ENCODE data around the gene PFKM. TPM values are rescaled to one million over a fixed set of nuclear protein-coding genes. Genes with fewer than 3 reads are reported as not detected.

The PFKM gene
- total RNA-seq, 3 donors from 2014 or later: 19.0 to 40.0 (median 31.8) TPM

DNA sequence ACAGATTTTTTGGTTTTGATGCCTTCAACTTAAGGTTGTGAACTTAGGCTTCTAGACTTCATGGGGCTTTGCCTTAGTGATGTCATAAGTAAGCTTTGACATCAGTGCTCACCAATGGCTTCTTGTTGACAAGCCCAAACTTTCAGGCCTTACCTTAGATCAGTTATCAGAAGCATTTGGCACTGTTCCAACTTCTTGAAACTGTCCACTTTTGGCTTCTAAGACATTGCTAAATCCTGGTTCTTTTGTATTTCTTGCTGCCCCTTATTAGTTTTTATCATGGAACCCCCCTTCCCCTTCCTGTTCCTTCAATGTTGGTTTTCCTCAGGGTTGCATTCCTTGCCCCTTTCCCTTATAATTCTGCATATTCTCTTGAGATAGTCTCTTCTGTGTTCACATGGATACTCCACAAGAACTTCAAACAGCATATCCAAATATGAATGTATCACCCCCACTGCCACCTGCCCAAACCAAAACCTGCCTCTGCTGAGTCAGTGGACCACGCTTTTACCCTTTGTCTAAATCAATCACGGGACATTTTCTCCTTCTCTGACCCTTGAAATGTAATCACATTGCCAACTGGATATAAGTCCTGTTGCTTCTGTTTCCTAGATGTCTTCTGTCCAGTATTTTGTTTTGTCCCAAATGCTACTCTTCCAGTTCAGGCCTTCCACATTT, 7.9 kb downstream of the PFKM start:
- Histone ChIP-seq H3K9me3 (no peaks in the 10 kb centered on the region), H3K4me1 (no peaks in the 10 kb centered on the region), H3K27ac (no peak overlapping the region), H3K36me3 (no peaks in the 10 kb centered on the region), H3K27me3 (no peaks in the 10 kb centered on the region), H3K4me3 (no peak overlapping the region)
- intact Hi-C loops (cut with DNase I; ENCODE audit: low total_unique reads): no loop called here
- DNase-seq (ENCODE audit: low spot score in 2 of 2): no peak
- no peak for TF ChIP-seq POLR2AphosphoS5 (IDR thresholded peaks at IDR 0.05)
- TF ChIP-seq, protein P1, sequence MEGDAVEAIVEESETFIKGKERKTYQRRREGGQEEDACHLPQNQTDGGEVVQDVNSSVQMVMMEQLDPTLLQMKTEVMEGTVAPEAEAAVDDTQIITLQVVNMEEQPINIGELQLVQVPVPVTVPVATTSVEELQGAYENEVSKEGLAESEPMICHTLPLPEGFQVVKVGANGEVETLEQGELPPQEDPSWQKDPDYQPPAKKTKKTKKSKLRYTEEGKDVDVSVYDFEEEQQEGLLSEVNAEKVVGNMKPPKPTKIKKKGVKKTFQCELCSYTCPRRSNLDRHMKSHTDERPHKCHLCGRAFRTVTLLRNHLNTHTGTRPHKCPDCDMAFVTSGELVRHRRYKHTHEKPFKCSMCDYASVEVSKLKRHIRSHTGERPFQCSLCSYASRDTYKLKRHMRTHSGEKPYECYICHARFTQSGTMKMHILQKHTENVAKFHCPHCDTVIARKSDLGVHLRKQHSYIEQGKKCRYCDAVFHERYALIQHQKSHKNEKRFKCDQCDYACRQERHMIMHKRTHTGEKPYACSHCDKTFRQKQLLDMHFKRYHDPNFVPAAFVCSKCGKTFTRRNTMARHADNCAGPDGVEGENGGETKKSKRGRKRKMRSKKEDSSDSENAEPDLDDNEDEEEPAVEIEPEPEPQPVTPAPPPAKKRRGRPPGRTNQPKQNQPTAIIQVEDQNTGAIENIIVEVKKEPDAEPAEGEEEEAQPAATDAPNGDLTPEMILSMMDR (IDR thresholded peaks at IDR 0.05): no peak
- no peak for TF ChIP-seq POLR2A (IDR thresholded peaks at IDR 0.05)

DNA sequence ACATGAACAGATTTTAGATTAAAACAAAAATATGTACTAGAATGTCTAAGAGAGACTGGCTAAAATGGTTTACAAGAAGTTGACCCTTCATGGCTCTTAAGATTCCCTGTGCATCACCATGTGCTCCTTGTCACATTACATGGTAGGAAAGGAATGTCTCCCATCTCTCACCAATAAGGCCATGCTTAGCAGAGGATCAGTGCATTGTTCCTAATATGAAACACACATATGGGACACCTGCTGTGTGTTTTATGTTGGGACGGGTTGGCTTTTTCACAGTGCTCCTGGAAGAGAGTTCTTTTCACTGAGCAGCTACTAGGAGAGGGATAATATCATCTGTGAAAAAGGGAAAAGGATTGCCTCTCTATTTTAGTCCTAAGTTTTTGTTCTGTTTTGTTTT, 9.6 kb downstream of the PFKM start:
- TF ChIP-seq, protein P1 (IDR thresholded peaks at IDR 0.05): no peak
- Histone ChIP-seq H3K27me3 (no peaks in the 10 kb centered on the region), H3K36me3 (no peaks in the 10 kb centered on the region), H3K4me1 (no peaks in the 10 kb centered on the region), H3K4me3 (no peak overlapping the region), H3K9me3 (no peaks in the 10 kb centered on the region), H3K27ac (no peak overlapping the region)
- intact Hi-C loops (cut with DNase I; ENCODE audit: low total_unique reads): no loop called here
- no peak for DNase-seq (ENCODE audit: low spot score in 2 of 2)

DNA sequence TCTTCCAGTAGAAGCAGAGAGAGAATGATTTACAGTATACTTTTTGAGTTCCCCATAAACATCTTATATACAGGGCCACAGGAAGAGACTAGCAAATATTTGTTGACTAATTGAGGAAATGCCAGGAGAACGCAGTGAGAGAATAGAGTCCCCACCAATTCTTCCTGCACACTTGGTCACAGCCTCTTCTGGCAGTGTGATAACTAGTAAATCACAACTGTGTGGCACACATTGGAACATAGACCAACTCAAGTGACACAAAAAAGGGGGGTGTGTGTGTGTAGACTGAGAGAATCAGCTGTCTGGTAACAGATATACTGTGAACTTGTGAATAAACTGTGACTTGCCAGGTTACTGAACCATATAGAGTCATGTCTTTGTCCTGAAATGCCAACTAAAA, 10.2 kb downstream of the PFKM start:
- H3K27ac ChIP-seq: no peak overlapping the region
- no peaks in the 10 kb centered on the region for H3K4me1 ChIP-seq
- H3K36me3 ChIP-seq: no peaks in the 10 kb centered on the region
- no peaks in the 10 kb centered on the region for H3K27me3 ChIP-seq
- intact Hi-C loops (cut with DNase I; ENCODE audit: low total_unique reads): no loop called here
- no peak for DNase-seq (ENCODE audit: low spot score in 2 of 2)
- H3K4me3 ChIP-seq: no peak overlapping the region
- H3K9me3 ChIP-seq: no peaks in the 10 kb centered on the region
- TF ChIP-seq POLR2A (IDR thresholded peaks at IDR 0.05) (no peak), POLR2AphosphoS5 (IDR thresholded peaks at IDR 0.05) (no peak)
- TF ChIP-seq, protein P1 (IDR thresholded peaks at IDR 0.05): no peak

DNA sequence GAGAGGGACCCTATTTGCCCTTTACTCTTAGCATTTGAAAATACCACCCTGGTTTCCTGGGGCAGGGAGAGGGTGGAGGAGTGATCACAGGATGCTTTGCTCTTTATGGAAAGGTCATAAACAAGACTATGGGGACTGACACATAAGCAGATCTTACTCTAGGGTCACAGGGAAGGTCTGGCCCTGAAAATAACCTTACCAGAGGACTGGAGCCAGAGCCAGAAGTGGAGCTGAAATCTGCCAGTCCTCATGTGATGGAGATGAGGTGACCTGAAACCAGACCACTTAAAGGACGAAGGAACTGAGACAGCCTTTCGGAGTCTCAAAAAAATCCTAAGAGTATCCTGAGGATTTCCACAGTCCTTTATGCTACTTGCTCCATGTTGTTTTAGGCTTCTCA, 12.4 kb downstream of the PFKM start:
- no peaks in the 10 kb centered on the region for H3K27me3 ChIP-seq
- intact Hi-C loops (cut with DNase I; ENCODE audit: low total_unique reads): no loop called here
- H3K4me1 ChIP-seq: no peaks in the 10 kb centered on the region
- peaks cover 11% of the 10 kb centered on the region for H3K36me3 ChIP-seq
- no peak for DNase-seq (ENCODE audit: low spot score in 2 of 2)
- H3K9me3 ChIP-seq: no peaks in the 10 kb centered on the region
- no peak overlapping the region for H3K4me3 ChIP-seq
- no peak overlapping the region for H3K27ac ChIP-seq
- TF ChIP-seq, protein P1 (IDR thresholded peaks at IDR 0.05): no peak
- no peak for TF ChIP-seq POLR2AphosphoS5 (IDR thresholded peaks at IDR 0.05)
- TF ChIP-seq POLR2A (IDR thresholded peaks at IDR 0.05): no peak

DNA sequence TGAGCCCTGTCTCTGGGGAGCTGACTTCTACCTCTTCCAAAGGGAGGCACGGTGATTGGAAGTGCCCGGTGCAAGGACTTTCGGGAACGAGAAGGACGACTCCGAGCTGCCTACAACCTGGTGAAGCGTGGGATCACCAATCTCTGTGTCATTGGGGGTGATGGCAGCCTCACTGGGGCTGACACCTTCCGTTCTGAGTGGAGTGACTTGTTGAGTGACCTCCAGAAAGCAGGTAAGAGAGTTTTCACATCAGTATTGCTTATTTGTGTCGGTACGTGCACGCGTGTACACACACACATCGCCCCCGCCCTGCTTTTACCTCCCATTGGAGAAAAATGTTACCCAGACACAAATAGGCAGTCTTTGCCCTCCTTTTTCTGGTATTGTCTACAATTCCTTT, 13.7 kb downstream of the PFKM start:
- H3K4me3 ChIP-seq: no peak overlapping the region
- no peaks in the 10 kb centered on the region for H3K4me1 ChIP-seq
- no peaks in the 10 kb centered on the region for H3K27me3 ChIP-seq
- no peaks in the 10 kb centered on the region for H3K9me3 ChIP-seq
- no peak overlapping the region for H3K27ac ChIP-seq
- no peak for DNase-seq (ENCODE audit: low spot score in 2 of 2)
- TF ChIP-seq POLR2A (IDR thresholded peaks at IDR 0.05) (no peak), POLR2AphosphoS5 (IDR thresholded peaks at IDR 0.05) (no peak)
- TF ChIP-seq, protein P1 (IDR thresholded peaks at IDR 0.05): no peak
- intact Hi-C loops (cut with DNase I; ENCODE audit: low total_unique reads): no loop called here
- peaks cover 11% of the 10 kb centered on the region for H3K36me3 ChIP-seq
